Spleen (tissue), 11 donors: ENCODE measurements around the gene NISCH. TPM values are rescaled to one million over a fixed set of nuclear protein-coding genes. Genes with fewer than 3 reads are reported as not detected.

Experiments used
- DNase-seq: peaks from one replicate; pipeline ENCODE4 v3.0.0-alpha.2; 2020
- H3K27ac ChIP-seq, 8 donors: fragments of 200-600 bp; sonication (generic) in 7 of 8; 1 replicate in 4 of 8; 2 replicates in 4 of 8; pipeline versions ENCODE4 v1.5.0 to v1.8.0; 2016 to 2021; ENCODE audit warnings: inconsistent platforms in 4 of 8, mild to moderate bottlenecking in 4 of 8, moderate library complexity in 1 of 8
- H3K27me3 ChIP-seq, 7 donors: fragments of 200-600 bp; sonication (generic) in 6 of 7; replicated peaks in 1 of 7; 1 replicate in 4 of 7; 2 replicates in 3 of 7; pipeline versions ENCODE4 v1.5.0 to v1.8.0; 2016 to 2021; ENCODE audit warnings: inconsistent platforms in 3 of 7, mild to moderate bottlenecking in 1 of 7
- H3K36me3 ChIP-seq, 6 donors: fragments of 200-600 bp; sonication (generic) in 5 of 6; 1 replicate in 4 of 6; 2 replicates in 2 of 6; pipeline versions ENCODE4 v1.5.0 to v1.8.0; 2016 to 2021; ENCODE audit warnings: inconsistent platforms in 2 of 6
- H3K4me1 ChIP-seq, 6 donors: fragments of 200-600 bp; sonication (generic) in 5 of 6; 1 replicate in 3 of 6; 2 replicates in 3 of 6; pipeline versions ENCODE4 v1.5.0 to v1.8.0; 2016 to 2021; ENCODE audit warnings: inconsistent platforms in 3 of 6
- H3K4me3 ChIP-seq, 8 donors: fragments of 200-600 bp; sonication (generic) in 7 of 8; 1 replicate in 4 of 8; 2 replicates in 4 of 8; pipeline versions ENCODE4 v1.5.0 to v1.8.0; 2016 to 2021; ENCODE audit warnings: inconsistent platforms in 4 of 8, mild to moderate bottlenecking in 4 of 8, moderate library complexity in 2 of 8
- H3K9me3 ChIP-seq, 8 donors: fragments of 200-600 bp; sonication (generic) in 7 of 8; 1 replicate in 4 of 8; 2 replicates in 4 of 8; pipeline versions ENCODE4 v1.5.0 to v1.8.0; 2016 to 2021; ENCODE audit warnings: inconsistent platforms in 4 of 8
- CTCF ChIP-seq, 11 experiments: fragments of 200-600 bp in 7 of 11; fragments of 450-650 bp in 4 of 11; sonication (generic) in 4 of 11; IDR thresholded peaks in 8 of 11; conservative IDR thresholded peaks in 3 of 11; 1 replicate in 7 of 11; 2 replicates in 4 of 11; pipeline versions ENCODE4 v1.4.0 to v1.8.0; 2016 to 2021; ENCODE audit warnings: antibody characterized with exemption in 11 of 11, inconsistent platforms in 4 of 11, mild to moderate bottlenecking in 1 of 11
- POLR2A ChIP-seq, 3 donors: fragments of 450-650 bp; IDR thresholded peaks; one replicate each; pipeline ENCODE4 v1.5.1; 2017; ENCODE audit warnings: antibody characterized with exemption in 3 of 3, mild to moderate bottlenecking in 1 of 3
- POLR2AphosphoS5 ChIP-seq, 3 donors: sonication (generic); formaldehyde crosslinking; IDR thresholded peaks; one replicate each; pipeline ENCODE4 v1.5.1; 2017; ENCODE audit warnings: antibody characterized with exemption in 3 of 3
- whole genome bisulfite sequencing, 5 donors: extraction: QIAGEN DNeasy Blood & Tissue Kit in 3 of 5; methylation state at CpG; one replicate each; pipeline versions ENCODE4 v1.1.5 to v1.1.7; 2013 to 2018; 5-methylcytosine and 5-hydroxymethylcytosine counted together
- intact Hi-C: fragments of 100-400 bp; cut with DNase I; formaldehyde crosslinking; loops from one replicate; pipeline ENCODE4 v1.15.0; 2023; ENCODE audit warnings: low total_unique reads
- polyA plus RNA-seq, 3 donors: library from polyadenylated mRNA; stranded (reverse); fragments of 200-250 nt; gene quantifications; one replicate each; pipeline ENCODE4 v1.2.1, GENCODE V29; 2013
- total RNA-seq, 7 donors: library from RNA; depleted of rRNA in 3 of 7; stranded (reverse); fragments of >200 nt in 3 of 7; fragmentation: NEBNext Ultra II Directional in 4 of 7; extraction: Animal tissue kit (Norgen Biotek cat#: 25700) in 4 of 7; gene quantifications; one replicate each; pipeline versions ENCODE4 v1.1.0 to v1.2.1, GENCODE V29; 2016 to 2021
- donor health status: healthy with polysubstance abuse.
- donor health status: DM: no; HTN: no; CAD: no; lungs with moderate emphysema.
- donor health status: DM: no; HTN: no; CAD: no.
- donor health status: Bipolar disorder and iron deficiency.
- donor health status: healthy.
- donor health status: DM: no; HTN: no; CAD: no.
- donor health status: DM: yes; HTN: yes; CAD: no.

Gene NISCH
- total and polyA plus RNA-seq, 10 donors = 18.9 to 92.7 (median 78.8) TPM

DNA sequence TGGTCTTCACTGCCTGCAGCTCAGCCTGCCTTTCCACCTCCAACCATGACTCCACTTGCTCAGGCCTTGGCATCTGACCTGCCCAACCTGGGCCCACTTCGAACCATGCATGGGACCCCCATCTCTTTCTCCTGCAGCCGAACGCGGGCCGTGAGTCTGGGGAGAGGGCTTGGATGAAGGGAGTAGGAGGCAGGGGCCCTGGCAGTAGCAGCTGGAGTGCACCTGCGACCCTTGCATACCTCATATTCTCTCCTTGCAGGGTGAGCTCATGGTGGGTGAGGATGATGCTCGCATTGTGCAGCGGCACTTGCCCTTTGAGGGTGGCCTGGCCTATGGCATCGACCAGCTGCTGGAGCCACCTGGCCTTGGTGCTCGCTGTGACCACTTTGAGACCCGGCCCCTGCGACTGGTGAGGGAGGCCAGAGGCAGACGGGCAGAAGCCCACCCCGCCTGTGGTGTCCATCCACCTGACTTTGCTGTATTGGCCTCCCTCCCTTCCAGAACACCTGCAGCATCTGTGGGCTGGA lies 64.8 kb downstream of the NISCH start:
- Histone ChIP-seq H3K27me3 (no peaks in the 10 kb centered on the region), H3K4me1 (peaks cover 0 to 52% (median 22%) of the 10 kb centered on the region in 6 donors), H3K9me3 (no peaks in the 10 kb centered on the region), H3K4me3 (no peak overlapping the region), H3K36me3 (peaks cover 0 to 100% (median 45%) of the 10 kb centered on the region in 6 donors), H3K27ac (no peak overlapping the region)
- DNase-seq = no peak
- 93 to 95% (median 94%) methylated on average over 7 to 14 of the region's 14 CpGs for WGBS, 5 donors
- intact Hi-C loops = no loop called here
- TF ChIP-seq CTCF (IDR thresholded peaks at IDR 0.05 in 8 of 11, conservative IDR thresholded peaks at IDR 0.05 in 3 of 11) = no peak
- TF ChIP-seq POLR2AphosphoS5 (IDR thresholded peaks at IDR 0.05) = no peak
- TF ChIP-seq POLR2A (IDR thresholded peaks at IDR 0.05) = no peak

DNA sequence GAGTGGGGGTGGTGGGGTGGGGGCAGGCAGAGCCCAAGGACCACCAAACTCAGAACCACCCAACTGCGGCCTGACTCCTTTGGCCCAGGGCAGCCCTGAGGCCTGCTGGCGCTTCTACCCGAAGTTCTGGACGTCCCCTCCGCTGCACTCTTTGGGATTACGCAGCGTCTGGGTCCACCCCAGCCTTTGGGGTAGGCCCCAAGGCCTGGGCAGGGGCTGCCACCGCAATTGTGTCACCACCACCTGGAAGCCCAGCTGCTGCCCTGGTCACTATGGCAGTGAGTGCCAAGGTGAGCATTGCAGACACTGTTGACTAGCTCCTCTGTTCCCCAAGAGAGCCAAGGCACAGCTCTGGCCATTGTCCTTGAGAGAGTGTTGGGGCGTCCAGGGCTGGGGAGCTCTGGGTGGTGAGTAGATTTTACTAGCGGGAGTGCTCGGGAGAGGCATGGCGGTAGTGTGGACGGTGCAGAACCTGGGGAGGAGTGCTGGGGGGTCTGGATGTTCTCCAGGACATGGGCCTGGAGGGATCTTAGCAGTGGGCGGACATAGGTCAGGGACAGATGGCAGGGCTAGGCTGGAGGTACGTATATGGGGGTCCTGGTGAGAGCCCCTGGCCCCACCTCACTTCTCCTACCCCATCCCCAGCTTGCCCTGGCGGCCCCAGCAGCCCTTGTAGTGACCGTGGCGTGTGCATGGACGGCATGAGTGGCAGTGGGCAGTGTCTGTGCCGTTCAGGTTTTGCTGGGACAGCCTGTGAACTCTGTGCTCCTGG lies 65.5 kb downstream of the NISCH start:
- no peak for TF ChIP-seq POLR2AphosphoS5 (IDR thresholded peaks at IDR 0.05)
- no peak for TF ChIP-seq CTCF (IDR thresholded peaks at IDR 0.05 in 8 of 11, conservative IDR thresholded peaks at IDR 0.05 in 3 of 11)
- TF ChIP-seq POLR2A (IDR thresholded peaks at IDR 0.05) = no peak
- intact Hi-C loops = no loop called here
- no peak overlapping the region for H3K4me3 ChIP-seq
- peaks cover 4 to 58% (median 25%) of the 10 kb centered on the region in 6 donors for H3K4me1 ChIP-seq
- no peak for DNase-seq
- H3K9me3 ChIP-seq = no peaks in the 10 kb centered on the region
- peaks cover 0 to 100% (median 42%) of the 10 kb centered on the region in 6 donors for H3K36me3 ChIP-seq
- H3K27ac ChIP-seq = no peak overlapping the region
- H3K27me3 ChIP-seq = no peaks in the 10 kb centered on the region
- WGBS, 5 donors = 87 to 92% (median 88%) methylated on average over 16 to 20 of the region's 20 CpGs

- intact Hi-C loops = no loop called here
- Histone ChIP-seq H3K27me3 (no peaks in the 10 kb centered on the region), H3K4me3 (no peak overlapping the region), H3K36me3 (peaks cover 0 to 100% (median 40%) of the 10 kb centered on the region in 6 donors), H3K4me1 (peaks cover 10 to 64% (median 28%) of the 10 kb centered on the region in 6 donors), H3K9me3 (no peaks in the 10 kb centered on the region), H3K27ac (no peak overlapping the region)
- no peak for TF ChIP-seq CTCF (IDR thresholded peaks at IDR 0.05 in 8 of 11, conservative IDR thresholded peaks at IDR 0.05 in 3 of 11)
- no peak for TF ChIP-seq POLR2AphosphoS5 (IDR thresholded peaks at IDR 0.05)
- TF ChIP-seq POLR2A (IDR thresholded peaks at IDR 0.05) = no peak
- DNase-seq = no peak
- WGBS, 5 donors = 88 to 100% (median 91%) methylated on average over 6 to 8 of the region's 8 CpGs
Measured at GRCh38 chr3:52521488-52521824, 66.1 kb downstream of the NISCH start.

GRCh38 chr3:52521881-52522650 lies 66.7 kb downstream of the NISCH start:
- peak in 2 of 3 donors; percentile 5 to 10 for TF ChIP-seq POLR2AphosphoS5 (IDR thresholded peaks at IDR 0.05)
- TF ChIP-seq POLR2A (IDR thresholded peaks at IDR 0.05) = no peak
- no peak for TF ChIP-seq CTCF (IDR thresholded peaks at IDR 0.05 in 8 of 11, conservative IDR thresholded peaks at IDR 0.05 in 3 of 11)
- WGBS, 5 donors = 89 to 95% (median 94%) methylated on average over 10 to 33 of the region's 33 CpGs
- no peaks in the 10 kb centered on the region for H3K27me3 ChIP-seq
- H3K9me3 ChIP-seq = no peaks in the 10 kb centered on the region
- intact Hi-C loops = no loop called here
- peaks cover 0 to 94% (median 37%) of the 10 kb centered on the region in 6 donors for H3K36me3 ChIP-seq
- DNase-seq = peak; percentile 59
- no peak overlapping the region for H3K4me3 ChIP-seq
- H3K27ac ChIP-seq = no peak overlapping the region
- H3K4me1 ChIP-seq = peaks cover 10 to 70% (median 31%) of the 10 kb centered on the region in 6 donors
